PC-3 (cell line): ENCODE measurements around the gene SYPL1. TPM values are rescaled to one million over a fixed set of nuclear protein-coding genes. Genes with fewer than 3 reads are reported as not detected.

Experiments used
- ATAC-seq: fragments of 200-7000 bp; cut with Tn5 transposase; 2 replicates; pipeline ENCODE4 v1.9.1; 2020; ENCODE audit warnings: mild to moderate bottlenecking, moderate library complexity
- BruUV-seq: library from RNA; stranded (reverse); fragments of 400-500 nt; replicated peaks from 2 replicates; lab custom pipeline; 2021; lab: Mats Ljungman, UMichigan
- CTCF ChIA-PET: fragments of 300-600 bp; sonication (Branson Sonifier 250); formaldehyde crosslinking; loops from one replicate; lab custom pipeline; 2022; ENCODE audit warnings: antibody characterized with exemption; lab: Charles Lee
- POLR2A ChIA-PET: fragments of 300-600 bp; sonication (Branson Sonifier 250); formaldehyde crosslinking; loops from one replicate; lab custom pipeline; 2022; ENCODE audit warnings: antibody characterized with exemption; ENCODE audit not compliant: unreplicated experiment; lab: Charles Lee
- DNase-seq: peaks from one replicate; pipeline ENCODE4 v3.0.0-alpha.2; 2015
- H2AFZ ChIP-seq: fragments of 300-600 bp; sonication (generic); 2 replicates; pipeline ENCODE4 v1.6.0; 2016; ENCODE audit warnings: antibody characterized with exemption, low read length
- H3F3A ChIP-seq: fragments of 300-600 bp; sonication (generic); one replicate; pipeline ENCODE4 v1.6.0; 2017; ENCODE audit warnings: antibody characterized with exemption, low read length, control low read depth, mild to moderate bottlenecking; ENCODE audit not compliant: unreplicated experiment
- H3K27ac ChIP-seq: fragments of 300-600 bp; sonication (generic); 2 replicates; pipeline ENCODE4 v1.5.1; 2016; ENCODE audit warnings: mild to moderate bottlenecking, low read length
- H3K27me3 ChIP-seq: fragments of 300-600 bp; sonication (generic); 2 replicates; pipeline ENCODE4 v1.6.1; 2016; ENCODE audit warnings: low read length, mixed read lengths
- H3K36me3 ChIP-seq: fragments of 300-600 bp; sonication (generic); 2 replicates; pipeline ENCODE4 v1.6.1; 2016; ENCODE audit warnings: low read depth, mixed run types, low read length, mixed read lengths
- H3K4me1 ChIP-seq: fragments of 300-600 bp; sonication (generic); 2 replicates; pipeline ENCODE4 v1.5.1; 2016; ENCODE audit warnings: low read length; ENCODE audit not compliant: insufficient read depth
- H3K4me2 ChIP-seq: fragments of 300-600 bp; sonication (generic); 2 replicates; pipeline ENCODE4 v1.6.0; 2016; ENCODE audit warnings: low read length
- H3K4me3 ChIP-seq: fragments of 300-600 bp; sonication (generic); 2 replicates; pipeline ENCODE4 v1.5.1; 2016; ENCODE audit warnings: mild to moderate bottlenecking, low read length, mixed read lengths
- H3K79me2 ChIP-seq: fragments of 300-600 bp; sonication (generic); 2 replicates; pipeline ENCODE4 v1.6.1; 2017; ENCODE audit warnings: low read length, mixed read lengths
- H3K9ac ChIP-seq: fragments of 300-600 bp; sonication (generic); 2 replicates; pipeline ENCODE4 v1.6.0; 2016; ENCODE audit warnings: mild to moderate bottlenecking, low read length
- H3K9me2 ChIP-seq: fragments of 300-600 bp; sonication (generic); replicated peaks from 2 replicates; pipeline ENCODE4 v1.6.1; 2016; ENCODE audit warnings: mixed run types, low read length, mixed read lengths
- H3K9me3 ChIP-seq: fragments of 300-600 bp; sonication (generic); 2 replicates; pipeline ENCODE4 v1.6.1; 2016; ENCODE audit warnings: low read length, mixed read lengths
- H4K20me1 ChIP-seq: fragments of 300-600 bp; sonication (generic); 2 replicates; pipeline ENCODE4 v1.6.1; 2016; ENCODE audit warnings: low read length, mixed read lengths
- CTCF ChIP-seq: fragments of 300-600 bp; sonication (generic); conservative IDR thresholded peaks from 2 replicates; pipeline ENCODE4 v1.5.1; 2017; ENCODE audit warnings: antibody characterized with exemption, low read depth, mild to moderate bottlenecking, low read length
- EZH2 ChIP-seq: fragments of 300-600 bp; sonication (generic); IDR thresholded peaks from one replicate; pipeline ENCODE4 v1.6.1; 2017; ENCODE audit warnings: antibody characterized with exemption, mild to moderate bottlenecking, low read length; ENCODE audit not compliant: unreplicated experiment
- EZH2phosphoT487 ChIP-seq: fragments of 300-600 bp; sonication (generic); IDR thresholded peaks from 2 replicates; pipeline ENCODE4 v1.6.1; 2018; ENCODE audit warnings: mild to moderate bottlenecking, antibody characterized with exemption, low read length, borderline replicate concordance
- intact Hi-C: fragments of 100-400 bp; cut with micrococcal nuclease; formaldehyde crosslinking; loops from 2 replicates; pipeline ENCODE4 v1.9.0; 2023
- total RNA-seq: library from RNA; depleted of rRNA; stranded (reverse); fragments of >200 nt; gene quantifications from 2 replicates; pipeline ENCODE4 v1.2.3, GENCODE V29; 2014

Gene SYPL1
- total RNA-seq, 1 experiment from 2014 or later = 45.9 TPM

- Histone ChIP-seq H3F3A (no peaks in the 10 kb centered on the region), H4K20me1 (peaks cover 44% of the 10 kb centered on the region), H3K4me2 (peak overlapping the region; percentile 79), H3K9ac (no peak overlapping the region), H3K27ac (no peak overlapping the region), H3K4me1 (peaks cover 30% of the 10 kb centered on the region), H3K36me3 (peaks cover 6% of the 10 kb centered on the region; the same call in 1 of the 2 replicates), H3K79me2 (peaks cover 71% of the 10 kb centered on the region), H3K4me3 (peak overlapping the region; percentile 90), H3K27me3 (no peaks in the 10 kb centered on the region), H3K9me2 (no peaks in the 10 kb centered on the region), H3K9me3 (no peaks in the 10 kb centered on the region), H2AFZ (no peak overlapping the region)
- DNase-seq = no peak
- TF ChIP-seq CTCF = no peak
- BruUV-seq = no TSS peak
- POLR2A ChIA-PET = no interaction called here
- CTCF ChIA-PET = no interaction called here
- intact Hi-C loops = loop anchor here (2.0 to 5.0 kb wide), 2 partner anchors 43 to 45 kb away; no protein-coding TSS in a partner anchor
- ATAC-seq = no peak
Observed at GRCh38 chr7:106109521-106110237, 2.4 kb downstream of the SYPL1 start.

- H4K20me1 ChIP-seq = peaks cover 45% of the 10 kb centered on the region
- DNase-seq (no peak), ATAC-seq (no peak)
- TF ChIP-seq EZH2 (no peak), CTCF (no peak), EZH2phosphoT487 (no peak)
- H3K9me3 ChIP-seq = no peaks in the 10 kb centered on the region
- no peak overlapping the region for H2AFZ ChIP-seq
- ChIA-PET CTCF (no interaction called here), POLR2A (no interaction called here)
- no peaks in the 10 kb centered on the region for H3K9me2 ChIP-seq
- H3K4me2 ChIP-seq = peak overlapping the region; percentile 79
- no peak overlapping the region for H3K27ac ChIP-seq
- intact Hi-C loops = no loop called here
- peaks cover 6% of the 10 kb centered on the region; the same call in 1 of the 2 replicates for H3K36me3 ChIP-seq
- no peaks in the 10 kb centered on the region for H3F3A ChIP-seq
- no peak overlapping the region for H3K9ac ChIP-seq
- BruUV-seq = no TSS peak
- peaks cover 30% of the 10 kb centered on the region for H3K4me1 ChIP-seq
- H3K27me3 ChIP-seq = no peaks in the 10 kb centered on the region
- H3K79me2 ChIP-seq = peaks cover 78% of the 10 kb centered on the region
- H3K4me3 ChIP-seq = peak overlapping the region; percentile 90; the same call in 1 of the 2 replicates
Observed at GRCh38 chr7:106108991-106109390, 3.1 kb downstream of the SYPL1 start.

DNA sequence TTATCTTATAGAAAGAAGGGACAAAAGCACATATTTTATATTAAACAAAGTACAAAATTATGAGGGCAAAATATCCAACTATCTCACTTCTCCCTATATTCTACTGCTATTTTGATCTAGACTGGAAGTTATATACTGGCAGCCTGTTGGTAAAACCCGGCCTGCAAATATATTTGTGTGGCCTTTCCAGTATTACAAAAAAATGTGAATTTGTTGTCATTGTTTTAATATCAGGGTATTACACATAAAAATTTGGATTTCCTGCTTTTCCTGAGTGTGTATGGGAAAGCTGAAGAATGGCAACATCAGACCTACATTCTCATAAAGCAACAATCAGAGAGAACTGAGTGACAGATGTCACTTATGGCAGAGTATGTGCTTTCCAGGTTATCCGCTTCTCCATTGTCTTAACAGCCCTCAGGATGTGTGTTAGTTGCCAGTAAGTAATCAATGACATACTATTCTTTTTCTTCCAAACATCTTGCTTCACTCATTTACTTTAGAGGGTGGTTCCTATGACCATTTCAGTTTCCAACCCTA is 7.3 kb downstream of the SYPL1 start:
- intact Hi-C loops = no loop called here
- ATAC-seq = no peak
- Histone ChIP-seq H3K36me3 (peaks cover 6% of the 10 kb centered on the region; the same call in 1 of the 2 replicates), H3K4me3 (no peak overlapping the region), H4K20me1 (peaks cover 64% of the 10 kb centered on the region), H3K27me3 (no peaks in the 10 kb centered on the region), H2AFZ (no peak overlapping the region), H3F3A (no peaks in the 10 kb centered on the region), H3K9ac (no peak overlapping the region), H3K9me3 (no peaks in the 10 kb centered on the region), H3K4me1 (peaks cover 13% of the 10 kb centered on the region), H3K9me2 (no peaks in the 10 kb centered on the region), H3K27ac (no peak overlapping the region), H3K4me2 (no peak overlapping the region), H3K79me2 (peaks cover 100% of the 10 kb centered on the region)
- no TSS peak for BruUV-seq
- DNase-seq = no peak
- CTCF ChIA-PET = no interaction called here
- TF ChIP-seq CTCF (no peak), EZH2phosphoT487 (no peak), EZH2 (no peak)
- POLR2A ChIA-PET = no interaction called here
